HG03139 (cell line): ENCODE results near the gene TNFRSF14.
"Not testable (repeated sequence)": the region's sequence is repeated elsewhere in the genome, so short reads cannot be mapped to it uniquely, and the experiment has no call there.

Experiments
- ATAC-seq: cut with Tn5 transposase; IDR thresholded peaks from one replicate; pipeline ENCODE4 v1.9.1; 2021; ENCODE audit not compliant: unreplicated experiment

The TNFRSF14 gene

GRCh38 chr1:2553076-2553475 is 3.1 kb upstream of the TNFRSF14 start:
- not testable (repeated sequence) for ATAC-seq

- no peak for ATAC-seq
Measured at GRCh38 chr1:2553871-2554620, 2.1 kb upstream of the TNFRSF14 start.

- no peak for ATAC-seq
Measured at GRCh38 chr1:2554621-2555387, 1.4 kb upstream of the TNFRSF14 start.

GRCh38 chr1:2555634-2556276 is 416 bp upstream of the TNFRSF14 start:
- ATAC-seq = peak; percentile 29

- ATAC-seq = peak; percentile 15
Measured at GRCh38 chr1:2556678-2557481, 709 bp downstream of the TNFRSF14 start.

- ATAC-seq = no peak
Measured at GRCh38 chr1:2557482-2558400, 1.6 kb downstream of the TNFRSF14 start.

GRCh38 chr1:2558420-2558819 is 2.2 kb downstream of the TNFRSF14 start:
- ATAC-seq = no peak

GRCh38 chr1:2558861-2559260 is 2.7 kb downstream of the TNFRSF14 start:
- ATAC-seq = no peak

- no peak for ATAC-seq
Measured at GRCh38 chr1:2559509-2560298, 3.5 kb downstream of the TNFRSF14 start.

- ATAC-seq = no peak
Measured at GRCh38 chr1:2560299-2561073, 4.3 kb downstream of the TNFRSF14 start.

GRCh38 chr1:2561446-2561845 is 5.3 kb downstream of the TNFRSF14 start:
- no peak for ATAC-seq

- ATAC-seq = no peak
Measured at GRCh38 chr1:2561898-2562895, 6.0 kb downstream of the TNFRSF14 start.

- no peak for ATAC-seq
Measured at GRCh38 chr1:2563205-2563604, 7.0 kb downstream of the TNFRSF14 start.

- ATAC-seq = no peak
Measured at GRCh38 chr1:2564006-2564814, 8.0 kb downstream of the TNFRSF14 start.

- no peak for ATAC-seq
Measured at GRCh38 chr1:2564815-2565374, 8.7 kb downstream of the TNFRSF14 start.
